SK-N-SH treated with all-trans-retinoic acid at 6 μM for 48 hours (cell line): ENCODE measurements around the gene CEP350.

Source experiments
- CSDC2 ChIP-seq: fragments of 250-450 bp; sonication (Bioruptor Pico); IDR thresholded peaks from 2 replicates; pipeline ENCODE4 v1.5.0; 2020; ENCODE audit warnings: mild to moderate bottlenecking, moderate library complexity
- CSRNP3 ChIP-seq: fragments of 250-450 bp; sonication (Bioruptor Pico); IDR thresholded peaks from 2 replicates; pipeline ENCODE4 v1.5.1; 2021; ENCODE audit warnings: mild to moderate bottlenecking, moderate library complexity
- ESRRG ChIP-seq: fragments of 250-450 bp; sonication (Bioruptor Pico); IDR thresholded peaks from 2 replicates; pipeline ENCODE4 v1.6.1; 2021; ENCODE audit warnings: mild to moderate bottlenecking
- GLIS3 ChIP-seq: fragments of 250-450 bp; sonication (Bioruptor Pico); IDR thresholded peaks from 2 replicates; pipeline ENCODE4 v1.5.0; 2020; ENCODE audit warnings: mild to moderate bottlenecking, moderate library complexity
- OSR1 ChIP-seq: fragments of 250-450 bp; sonication (Bioruptor Pico); IDR thresholded peaks from 2 replicates; pipeline ENCODE4 v1.8.0; 2022; ENCODE audit warnings: moderate library complexity, mild to moderate bottlenecking, inconsistent platforms
- TSHZ2 ChIP-seq: fragments of 250-450 bp; sonication (Bioruptor Pico); IDR thresholded peaks from 2 replicates; pipeline ENCODE4 v1.5.0; 2020; ENCODE audit warnings: mild to moderate bottlenecking, moderate library complexity
- ZFP30 ChIP-seq: fragments of 450-650 bp; formaldehyde crosslinking; IDR thresholded peaks from 2 replicates; pipeline ENCODE4 v1.5.0; 2022; ENCODE audit warnings: mild to moderate bottlenecking, moderate library complexity
- ZNF70 ChIP-seq: fragments of 450-650 bp; formaldehyde crosslinking; IDR thresholded peaks from 2 replicates; pipeline ENCODE4 v1.5.0; 2020; ENCODE audit warnings: mild to moderate bottlenecking, moderate library complexity
- TF ChIP-seq, protein P1 (sequence below): fragments of 250-450 bp; sonication (Bioruptor Pico); IDR thresholded peaks from 2 replicates; pipeline ENCODE4 v1.8.0; 2020; ENCODE audit warnings: mild to moderate bottlenecking, moderate library complexity, borderline replicate concordance
- TF ChIP-seq, protein P2 (sequence below): fragments of 250-450 bp; sonication (Bioruptor Pico); IDR thresholded peaks from 2 replicates; pipeline ENCODE4 v1.5.1; 2020; ENCODE audit warnings: low read depth, mild to moderate bottlenecking, moderate library complexity
- TF ChIP-seq, protein P3 (sequence below): fragments of 250-450 bp; sonication (Bioruptor Pico); IDR thresholded peaks from 2 replicates; pipeline ENCODE4 v1.8.0; 2021; ENCODE audit warnings: low read depth, mild to moderate bottlenecking, moderate library complexity, borderline replicate concordance

- TF ChIP-seq ZNF70 (CRISPR knock-in tag) (no peak), TSHZ2 (no peak), ESRRG (CRISPR knock-in tag) (no peak), CSRNP3 (CRISPR knock-in tag) (no peak), ZFP30 (CRISPR knock-in tag) (no peak), CSDC2 (CRISPR knock-in tag) (no peak), GLIS3 (no peak), OSR1 (CRISPR knock-in tag) (no peak)
- TF ChIP-seq, protein P1, sequence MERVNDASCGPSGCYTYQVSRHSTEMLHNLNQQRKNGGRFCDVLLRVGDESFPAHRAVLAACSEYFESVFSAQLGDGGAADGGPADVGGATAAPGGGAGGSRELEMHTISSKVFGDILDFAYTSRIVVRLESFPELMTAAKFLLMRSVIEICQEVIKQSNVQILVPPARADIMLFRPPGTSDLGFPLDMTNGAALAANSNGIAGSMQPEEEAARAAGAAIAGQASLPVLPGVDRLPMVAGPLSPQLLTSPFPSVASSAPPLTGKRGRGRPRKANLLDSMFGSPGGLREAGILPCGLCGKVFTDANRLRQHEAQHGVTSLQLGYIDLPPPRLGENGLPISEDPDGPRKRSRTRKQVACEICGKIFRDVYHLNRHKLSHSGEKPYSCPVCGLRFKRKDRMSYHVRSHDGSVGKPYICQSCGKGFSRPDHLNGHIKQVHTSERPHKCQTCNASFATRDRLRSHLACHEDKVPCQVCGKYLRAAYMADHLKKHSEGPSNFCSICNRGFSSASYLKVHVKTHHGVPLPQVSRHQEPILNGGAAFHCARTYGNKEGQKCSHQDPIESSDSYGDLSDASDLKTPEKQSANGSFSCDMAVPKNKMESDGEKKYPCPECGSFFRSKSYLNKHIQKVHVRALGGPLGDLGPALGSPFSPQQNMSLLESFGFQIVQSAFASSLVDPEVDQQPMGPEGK (CRISPR knock-in tag): no peak
- TF ChIP-seq, protein P2, sequence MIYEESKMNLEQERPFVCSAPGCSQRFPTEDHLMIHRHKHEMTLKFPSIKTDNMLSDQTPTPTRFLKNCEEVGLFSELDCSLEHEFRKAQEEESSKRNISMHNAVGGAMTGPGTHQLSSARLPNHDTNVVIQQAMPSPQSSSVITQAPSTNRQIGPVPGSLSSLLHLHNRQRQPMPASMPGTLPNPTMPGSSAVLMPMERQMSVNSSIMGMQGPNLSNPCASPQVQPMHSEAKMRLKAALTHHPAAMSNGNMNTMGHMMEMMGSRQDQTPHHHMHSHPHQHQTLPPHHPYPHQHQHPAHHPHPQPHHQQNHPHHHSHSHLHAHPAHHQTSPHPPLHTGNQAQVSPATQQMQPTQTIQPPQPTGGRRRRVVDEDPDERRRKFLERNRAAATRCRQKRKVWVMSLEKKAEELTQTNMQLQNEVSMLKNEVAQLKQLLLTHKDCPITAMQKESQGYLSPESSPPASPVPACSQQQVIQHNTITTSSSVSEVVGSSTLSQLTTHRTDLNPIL (CRISPR knock-in tag): peak; percentile 90; the same call in 1 of the 2 replicates
- TF ChIP-seq, protein P3, sequence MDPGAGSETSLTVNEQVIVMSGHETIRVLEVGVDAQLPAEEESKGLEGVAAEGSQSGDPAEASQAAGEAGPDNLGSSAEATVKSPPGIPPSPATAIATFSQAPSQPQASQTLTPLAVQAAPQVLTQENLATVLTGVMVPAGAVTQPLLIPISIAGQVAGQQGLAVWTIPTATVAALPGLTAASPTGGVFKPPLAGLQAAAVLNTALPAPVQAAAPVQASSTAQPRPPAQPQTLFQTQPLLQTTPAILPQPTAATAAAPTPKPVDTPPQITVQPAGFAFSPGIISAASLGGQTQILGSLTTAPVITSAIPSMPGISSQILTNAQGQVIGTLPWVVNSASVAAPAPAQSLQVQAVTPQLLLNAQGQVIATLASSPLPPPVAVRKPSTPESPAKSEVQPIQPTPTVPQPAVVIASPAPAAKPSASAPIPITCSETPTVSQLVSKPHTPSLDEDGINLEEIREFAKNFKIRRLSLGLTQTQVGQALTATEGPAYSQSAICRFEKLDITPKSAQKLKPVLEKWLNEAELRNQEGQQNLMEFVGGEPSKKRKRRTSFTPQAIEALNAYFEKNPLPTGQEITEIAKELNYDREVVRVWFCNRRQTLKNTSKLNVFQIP (CRISPR knock-in tag): 0 out of 2 replicates have a peak, but pooled peaks have one; percentile 25
Observed at GRCh38 chr1:179930867-179931266, 23.7 kb upstream of the CEP350 start.
